T-cell (primary cell): Measurements from ENCODE around the gene MXD1. TPM values are rescaled to one million over a fixed set of nuclear protein-coding genes. Genes with fewer than 3 reads are reported as not detected.

Experiments used
- ATAC-seq, 4 experiments: fragments of 200-7000 bp in 3 of 4; fragments of 150-1000 bp in 1 of 4; cut with Tn5 transposase; replicated peaks in 1 of 4; 1 replicate in 3 of 4; 2 replicates in 1 of 4; pipeline ENCODE4 v1.10.0; 2021; ENCODE audit warnings: moderate library complexity in 3 of 4, mild to moderate bottlenecking in 2 of 4, moderate number of reproducible peaks in 1 of 4
- CTCF ChIA-PET, 2 donors: fragments of 300-600 bp; sonication (Branson Sonifier 250); formaldehyde crosslinking; loops; one replicate each; lab custom pipeline; 2022; ENCODE audit warnings: antibody characterized with exemption in 2 of 2; lab: Charles Lee
- POLR2A ChIA-PET, 2 donors: fragments of 300-600 bp; sonication (Branson Sonifier 250); formaldehyde crosslinking; loops; one replicate each; lab custom pipeline; 2022; ENCODE audit warnings: antibody characterized with exemption in 2 of 2; lab: Charles Lee
- DNase-seq, 35 experiments: peaks; one replicate each; pipeline versions ENCODE4 v3.0.0 to v3.0.0-alpha.2; 2013 to 2023
- H3K27ac ChIP-seq: one replicate; pipeline ENCODE4 v1.5.1; 2013; ENCODE audit warnings: low read length
- H3K27me3 ChIP-seq, 2 experiments: replicated peaks in 1 of 2; 1 replicate in 1 of 2; 2 replicates in 1 of 2; pipeline versions ENCODE4 v1.6.1 to v1.7.0; 2013; ENCODE audit warnings: low read length in 1 of 2, mixed read lengths in 1 of 2; ENCODE audit not compliant: control insufficient read depth in 2 of 2, insufficient read depth in 2 of 2; ENCODE audit errors: extremely low read depth in 1 of 2
- H3K36me3 ChIP-seq, 2 donors: 1 replicate in 1 of 2; 2 replicates in 1 of 2; pipeline versions ENCODE4 v1.6.1 to v1.7.0; 2013; ENCODE audit warnings: low read length in 1 of 2; ENCODE audit not compliant: control insufficient read depth in 2 of 2, insufficient read depth in 1 of 2; ENCODE audit errors: extremely low read depth in 1 of 2
- H3K4me1 ChIP-seq, 2 experiments: 1 replicate in 1 of 2; 2 replicates in 1 of 2; pipeline versions ENCODE4 v1.6.1 to v1.7.0; 2013; ENCODE audit warnings: low read length in 2 of 2, mixed read lengths in 1 of 2; ENCODE audit not compliant: insufficient read depth in 2 of 2, control insufficient read depth in 1 of 2; ENCODE audit errors: extremely low read depth in 1 of 2
- H3K4me3 ChIP-seq, 2 donors: 1 replicate in 1 of 2; 2 replicates in 1 of 2; pipeline versions ENCODE4 v1.5.1 to v1.7.0; 2013; ENCODE audit warnings: mild to moderate bottlenecking in 2 of 2, low read length in 1 of 2, moderate library complexity in 1 of 2; ENCODE audit not compliant: control insufficient read depth in 1 of 2; ENCODE audit errors: extremely low read depth in 1 of 2
- H3K9me3 ChIP-seq: 2 replicates; pipeline ENCODE4 v1.7.0; 2013
- H3K27ac Mint-ChIP-seq, 2 donors: one replicate each; pipeline ENCODE4 v1.8.0; 2020 to 2021; ENCODE audit warnings: mild to moderate bottlenecking in 2 of 2, mixed read lengths in 2 of 2
- H3K27me3 Mint-ChIP-seq, 2 donors: one replicate each; pipeline ENCODE4 v1.8.0; 2021 to 2022; ENCODE audit warnings: mixed read lengths in 2 of 2
- H3K36me3 Mint-ChIP-seq: one replicate; pipeline ENCODE4 v1.8.0; 2021; ENCODE audit warnings: mixed read lengths
- H3K4me1 Mint-ChIP-seq, 3 donors: one replicate each; pipeline ENCODE4 v1.8.0; 2020 to 2022; ENCODE audit warnings: mixed read lengths in 3 of 3, mild to moderate bottlenecking in 1 of 3
- H3K4me3 Mint-ChIP-seq, 3 donors: one replicate each; pipeline ENCODE4 v1.8.0; 2020 to 2022; ENCODE audit warnings: mild to moderate bottlenecking in 3 of 3, mixed read lengths in 3 of 3, moderate library complexity in 3 of 3
- H3K9me3 Mint-ChIP-seq, 3 donors: one replicate each; pipeline ENCODE4 v1.8.0; 2020 to 2022; ENCODE audit warnings: mixed read lengths in 3 of 3
- WGBS: methylation state at CpG from one replicate; pipeline ENCODE4 v1.1.5; 2013; ENCODE audit warnings: missing lambda C conversion rate; ENCODE audit not compliant: insufficient coverage; 5-methylcytosine and 5-hydroxymethylcytosine counted together
- total RNA-seq, 35 experiments: library from RNA in 6 of 35; stranded (reverse) in 6 of 35; fragments of 120-200 nt in 1 of 35; gene quantifications; one replicate each; pipeline versions ENCODE4 v1.2.1 to v1.2.4 and lab custom pipeline; 2013 to 2026

MXD1 gene
- total RNA-seq, 5 donors from 2014 or later (not counting 1 experiment from before 2014, with no cell fraction given) = 13.7 to 34.5 (median 19.9) TPM

- no peak overlapping the region for H3K27ac ChIP-seq
- no peak overlapping the region for H3K4me3 Mint-ChIP-seq
- 93% methylated on average over 11 of the region's 11 CpGs for WGBS
- POLR2A ChIA-PET = no interaction called here
- no peaks in the 10 kb centered on the region for H3K9me3 Mint-ChIP-seq
- peaks cover 0 to 5% of the 10 kb centered on the region in 2 experiments for H3K4me1 ChIP-seq
- peaks cover 60% of the 10 kb centered on the region for H3K36me3 Mint-ChIP-seq
- CTCF ChIA-PET = interaction anchor here in 1 of 2 donors (0.6 kb wide), 1 partner anchor 14 kb away, joined by 3 read pairs; no protein-coding TSS in a partner anchor
- no peaks in the 10 kb centered on the region for H3K27me3 ChIP-seq
- H3K4me1 Mint-ChIP-seq = peaks cover 12 to 21% (median 17%) of the 10 kb centered on the region in 3 donors
- ATAC-seq (no peak), DNase-seq (no peak)
- H3K4me3 ChIP-seq = no peak overlapping the region
- H3K9me3 ChIP-seq = no peaks in the 10 kb centered on the region
- H3K36me3 ChIP-seq = peaks cover 25 to 65% of the 10 kb centered on the region in 2 donors
- H3K27me3 Mint-ChIP-seq = no peaks in the 10 kb centered on the region
- H3K27ac Mint-ChIP-seq = peak overlapping the region in 1 of 2 donors; percentile 23
These were observed 22.0 kb downstream of the MXD1 start for GRCh38 chr2:69936906-69937305.

- no peaks in the 10 kb centered on the region for H3K9me3 ChIP-seq
- H3K4me3 ChIP-seq = no peak overlapping the region
- H3K4me1 Mint-ChIP-seq = peaks cover 6 to 15% (median 13%) of the 10 kb centered on the region in 3 donors
- no peak overlapping the region for H3K4me3 Mint-ChIP-seq
- ChIA-PET CTCF (no interaction called here), POLR2A (no interaction called here)
- H3K36me3 ChIP-seq = peaks cover 25 to 69% of the 10 kb centered on the region in 2 donors
- H3K36me3 Mint-ChIP-seq = peaks cover 65% of the 10 kb centered on the region
- DNase-seq (no peak), ATAC-seq (no peak)
- H3K27ac Mint-ChIP-seq = no peak overlapping the region
- no peak overlapping the region for H3K27ac ChIP-seq
- H3K27me3 ChIP-seq = no peaks in the 10 kb centered on the region
- no peaks in the 10 kb centered on the region for H3K27me3 Mint-ChIP-seq
- WGBS = 95% methylated on average over 13 of the region's 14 CpGs
- no peaks in the 10 kb centered on the region for H3K4me1 ChIP-seq
- no peaks in the 10 kb centered on the region for H3K9me3 Mint-ChIP-seq
These were observed 23.1 kb downstream of the MXD1 start for GRCh38 chr2:69937968-69938367.

DNA sequence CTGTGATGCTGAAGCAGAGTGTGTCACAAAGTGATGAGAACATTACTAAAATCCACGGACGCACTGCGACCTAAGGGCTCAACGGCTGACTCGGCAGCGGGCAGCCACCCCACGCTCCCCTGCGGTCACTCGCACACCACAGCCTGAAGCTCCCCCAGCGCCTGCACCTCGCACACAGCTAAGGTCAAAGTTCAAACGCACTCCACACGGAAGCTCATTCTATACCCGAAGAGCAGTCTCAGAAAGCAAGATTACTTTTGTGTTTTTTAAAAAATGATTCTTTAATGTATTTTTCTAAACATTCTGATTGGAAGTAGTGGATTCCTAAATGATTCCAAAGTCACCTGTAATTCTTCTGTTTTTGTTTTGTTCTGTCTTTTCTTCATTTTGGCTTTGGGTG is 24.8 kb downstream of the MXD1 start:
- Mint-ChIP-seq H3K36me3 (peaks cover 68% of the 10 kb centered on the region), H3K27ac (no peak overlapping the region), H3K9me3 (no peaks in the 10 kb centered on the region), H3K4me3 (no peak overlapping the region), H3K27me3 (no peaks in the 10 kb centered on the region), H3K4me1 (peaks cover 0 to 8% (median 4%) of the 10 kb centered on the region in 3 donors)
- ChIA-PET POLR2A (interaction anchor here in 1 of 2 donors (0.6 kb wide), 1 partner anchor 129 kb away, joined by 8 read pairs; no protein-coding TSS in a partner anchor), CTCF (no interaction called here)
- Histone ChIP-seq H3K9me3 (no peaks in the 10 kb centered on the region), H3K4me1 (no peaks in the 10 kb centered on the region), H3K27me3 (no peaks in the 10 kb centered on the region), H3K4me3 (no peak overlapping the region), H3K36me3 (peaks cover 25 to 70% of the 10 kb centered on the region in 2 donors), H3K27ac (no peak overlapping the region)
- ATAC-seq (no peak), DNase-seq (no peak)
- 96% methylated on average over 11 of the region's 14 CpGs for WGBS

- Mint-ChIP-seq H3K4me3 (no peak overlapping the region), H3K27ac (no peak overlapping the region), H3K9me3 (no peaks in the 10 kb centered on the region), H3K27me3 (no peaks in the 10 kb centered on the region), H3K36me3 (peaks cover 62% of the 10 kb centered on the region), H3K4me1 (peaks cover 6 to 14% (median 12%) of the 10 kb centered on the region in 3 donors)
- WGBS = 100% methylated on average over 1 of the region's 8 CpGs
- POLR2A ChIA-PET = interaction anchor here in 1 of 2 donors (0.6 kb wide), 2 partner anchors 128 to 265 kb away, joined by 5 to 8 read pairs; no protein-coding TSS in a partner anchor
- Histone ChIP-seq H3K4me1 (peaks cover 0 to 5% of the 10 kb centered on the region in 2 experiments), H3K4me3 (no peak overlapping the region), H3K9me3 (no peaks in the 10 kb centered on the region), H3K27me3 (no peaks in the 10 kb centered on the region), H3K27ac (no peak overlapping the region), H3K36me3 (peaks cover 22 to 62% of the 10 kb centered on the region in 2 donors)
- DNase-seq (no peak), ATAC-seq (no peak)
- CTCF ChIA-PET = interaction anchor here in 1 of 2 donors (0.6 kb wide), 1 partner anchor 1351 kb away, joined by 3 read pairs; no protein-coding TSS in a partner anchor
These were observed 25.8 kb downstream of the MXD1 start for GRCh38 chr2:69940691-69941090.

- H3K36me3 ChIP-seq = peaks cover 9 to 38% of the 10 kb centered on the region in 2 donors
- peaks cover 26 to 35% (median 33%) of the 10 kb centered on the region in 3 donors for H3K4me1 Mint-ChIP-seq
- DNase-seq (no peak), ATAC-seq (no peak)
- POLR2A ChIA-PET = no interaction called here
- no peaks in the 10 kb centered on the region for H3K9me3 ChIP-seq
- H3K36me3 Mint-ChIP-seq = peaks cover 40% of the 10 kb centered on the region
- H3K4me1 ChIP-seq = peaks cover 8 to 28% of the 10 kb centered on the region in 2 experiments
- H3K4me3 ChIP-seq = no peak overlapping the region
- 87% methylated on average over 4 of the region's 11 CpGs for WGBS
- no peak overlapping the region for H3K4me3 Mint-ChIP-seq
- no peak overlapping the region for H3K27ac ChIP-seq
- no peak overlapping the region for H3K27ac Mint-ChIP-seq
- H3K9me3 Mint-ChIP-seq = no peaks in the 10 kb centered on the region
- CTCF ChIA-PET = no interaction called here
- no peaks in the 10 kb centered on the region for H3K27me3 Mint-ChIP-seq
- H3K27me3 ChIP-seq = no peaks in the 10 kb centered on the region
These were observed 28.3 kb downstream of the MXD1 start for GRCh38 chr2:69943000-69943842.

GRCh38 chr2:69943843-69944525 is 29.1 kb downstream of the MXD1 start:
- Mint-ChIP-seq H3K9me3 (no peaks in the 10 kb centered on the region), H3K27me3 (no peaks in the 10 kb centered on the region), H3K36me3 (peaks cover 32% of the 10 kb centered on the region), H3K4me1 (peaks cover 26 to 35% (median 35%) of the 10 kb centered on the region in 3 donors), H3K4me3 (no peak overlapping the region), H3K27ac (peak overlapping the region in 1 of 2 donors; percentile 39)
- no peak for DNase-seq
- 93% methylated on average over 2 of the region's 9 CpGs for WGBS
- no peak overlapping the region for H3K4me3 ChIP-seq
- peaks cover 8 to 31% of the 10 kb centered on the region in 2 experiments for H3K4me1 ChIP-seq
- POLR2A ChIA-PET = interaction anchor here in 1 of 2 donors (0.5 kb wide), 1 partner anchor 346 kb away, joined by 4 read pairs; no protein-coding TSS in a partner anchor
- ATAC-seq = no peak
- CTCF ChIA-PET = interaction anchor here in 1 of 2 donors (1.8 kb wide), 1 partner anchor 29 kb away, joined by 4 read pairs; the partner anchor contains the start of gene MXD1
- H3K9me3 ChIP-seq = no peaks in the 10 kb centered on the region
- no peaks in the 10 kb centered on the region for H3K27me3 ChIP-seq
- H3K27ac ChIP-seq = no peak overlapping the region
- peaks cover 4 to 30% of the 10 kb centered on the region in 2 donors for H3K36me3 ChIP-seq
